Lower leg skin (tissue), 4 donors: Measurements from ENCODE around the gene STX8. TPM values are rescaled to one million over a fixed set of nuclear protein-coding genes. Genes with fewer than 3 reads are reported as not detected.

Experiments used
- DNase-seq, 2 donors: peaks; one replicate each; pipeline ENCODE4 v3.0.0-alpha.2; 2019; ENCODE audit warnings: low spot score in 2 of 2
- H3K4me3 ChIP-seq: fragments of 200-600 bp; sonication (generic); 2 replicates; pipeline ENCODE4 v1.5.1; 2017; ENCODE audit warnings: mild to moderate bottlenecking, low read depth; ENCODE audit not compliant: poor library complexity, severe bottlenecking
- POLR2A ChIP-seq, 2 donors: fragments of 450-650 bp; IDR thresholded peaks; one replicate each; pipeline ENCODE4 v1.6.1; 2016 to 2017; ENCODE audit warnings: antibody characterized with exemption in 2 of 2, mild to moderate bottlenecking in 1 of 2, moderate library complexity in 1 of 2
- WGBS, 2 donors: methylation state at CpG; one replicate each; pipeline ENCODE4 v1.1.5; 2018; 5-methylcytosine and 5-hydroxymethylcytosine counted together
- intact Hi-C: fragments of 100-400 bp; cut with DNase I; formaldehyde crosslinking; loops from one replicate; pipeline ENCODE4 v1.15.0; 2023; ENCODE audit warnings: low total_unique reads
- total RNA-seq, 4 donors: library from RNA; depleted of rRNA; stranded (reverse); fragments of >200 nt; gene quantifications; one replicate each; pipeline ENCODE4 v1.1.0, GENCODE V29; 2016
- TF ChIP-seq, protein P1 (sequence below), 3 donors: fragments of 450-650 bp; IDR thresholded peaks; one replicate each; pipeline ENCODE4 v1.5.1; 2016; ENCODE audit warnings: antibody characterized with exemption in 3 of 3, mild to moderate bottlenecking in 3 of 3, moderate library complexity in 2 of 3

Gene STX8
- total RNA-seq, 4 donors from 2014 or later, result 32.1 to 56.4 (median 45.1) TPM

DNA sequence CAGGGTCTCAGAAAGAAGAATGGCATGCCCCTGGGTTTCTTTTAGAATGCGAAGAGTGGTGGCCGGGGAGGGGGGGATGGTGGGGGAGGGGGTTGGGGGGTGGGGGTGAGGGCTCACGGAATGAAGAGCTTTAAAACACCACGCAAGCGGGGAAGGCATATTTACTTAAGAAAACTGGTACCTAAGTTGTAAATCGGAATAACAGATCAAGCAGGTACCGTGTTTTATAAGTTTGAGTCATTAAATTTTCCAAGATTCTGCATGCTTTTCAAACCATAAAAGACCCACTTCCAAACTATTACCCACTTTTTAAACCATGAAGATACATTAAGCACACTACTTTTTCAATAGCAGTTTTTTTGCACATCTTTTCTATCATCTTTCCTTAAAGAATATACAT is 130.2 kb downstream of the STX8 start:
- H3K4me3 ChIP-seq, result no peak overlapping the region
- DNase-seq, result no peak
- TF ChIP-seq, protein P1, sequence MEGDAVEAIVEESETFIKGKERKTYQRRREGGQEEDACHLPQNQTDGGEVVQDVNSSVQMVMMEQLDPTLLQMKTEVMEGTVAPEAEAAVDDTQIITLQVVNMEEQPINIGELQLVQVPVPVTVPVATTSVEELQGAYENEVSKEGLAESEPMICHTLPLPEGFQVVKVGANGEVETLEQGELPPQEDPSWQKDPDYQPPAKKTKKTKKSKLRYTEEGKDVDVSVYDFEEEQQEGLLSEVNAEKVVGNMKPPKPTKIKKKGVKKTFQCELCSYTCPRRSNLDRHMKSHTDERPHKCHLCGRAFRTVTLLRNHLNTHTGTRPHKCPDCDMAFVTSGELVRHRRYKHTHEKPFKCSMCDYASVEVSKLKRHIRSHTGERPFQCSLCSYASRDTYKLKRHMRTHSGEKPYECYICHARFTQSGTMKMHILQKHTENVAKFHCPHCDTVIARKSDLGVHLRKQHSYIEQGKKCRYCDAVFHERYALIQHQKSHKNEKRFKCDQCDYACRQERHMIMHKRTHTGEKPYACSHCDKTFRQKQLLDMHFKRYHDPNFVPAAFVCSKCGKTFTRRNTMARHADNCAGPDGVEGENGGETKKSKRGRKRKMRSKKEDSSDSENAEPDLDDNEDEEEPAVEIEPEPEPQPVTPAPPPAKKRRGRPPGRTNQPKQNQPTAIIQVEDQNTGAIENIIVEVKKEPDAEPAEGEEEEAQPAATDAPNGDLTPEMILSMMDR (IDR thresholded peaks at IDR 0.05), result no peak
- no peak for TF ChIP-seq POLR2A (IDR thresholded peaks at IDR 0.05)
- intact Hi-C loops, result no loop called here
- WGBS, 2 donors, result 88 to 98% methylated on average over 7 of the region's 7 CpGs

GRCh38 chr17:9444687-9445086 is 130.9 kb downstream of the STX8 start:
- WGBS, 2 donors, result 73 to 76% methylated on average over 5 of the region's 5 CpGs
- DNase-seq, result no peak

DNA sequence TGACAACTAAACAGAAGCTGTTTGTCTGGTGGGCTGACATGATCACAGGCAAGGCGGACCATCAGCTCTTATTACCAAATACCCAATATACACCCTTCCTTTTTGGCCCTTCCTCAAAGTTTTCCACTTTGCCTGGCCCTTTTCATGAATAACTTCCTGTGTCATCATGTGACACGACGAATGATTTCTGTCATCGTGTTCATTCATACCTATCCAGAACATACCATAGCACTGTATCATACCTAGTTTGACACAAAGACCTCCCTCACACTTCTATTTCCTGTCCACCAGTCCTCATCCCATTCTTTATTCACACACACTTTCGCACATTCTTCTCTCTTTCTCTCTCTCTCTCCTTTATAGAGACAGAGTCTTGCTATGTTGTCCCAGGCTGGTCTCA is 131.8 kb downstream of the STX8 start:
- 83 to 87% methylated on average over 5 of the region's 5 CpGs for WGBS, 2 donors
- H3K4me3 ChIP-seq, result no peak overlapping the region
- TF ChIP-seq, protein P1 (IDR thresholded peaks at IDR 0.05), result no peak
- no peak for TF ChIP-seq POLR2A (IDR thresholded peaks at IDR 0.05)
- DNase-seq, result no peak
- intact Hi-C loops, result no loop called here

More at GRCh38 chr17:9444687-9445086, 130.9 kb downstream of the STX8 start:
- TF ChIP-seq POLR2A (IDR thresholded peaks at IDR 0.05), result no peak
- TF ChIP-seq, protein P1 (IDR thresholded peaks at IDR 0.05), result no peak
- intact Hi-C loops, result no loop called here
- no peak overlapping the region for H3K4me3 ChIP-seq

DNA sequence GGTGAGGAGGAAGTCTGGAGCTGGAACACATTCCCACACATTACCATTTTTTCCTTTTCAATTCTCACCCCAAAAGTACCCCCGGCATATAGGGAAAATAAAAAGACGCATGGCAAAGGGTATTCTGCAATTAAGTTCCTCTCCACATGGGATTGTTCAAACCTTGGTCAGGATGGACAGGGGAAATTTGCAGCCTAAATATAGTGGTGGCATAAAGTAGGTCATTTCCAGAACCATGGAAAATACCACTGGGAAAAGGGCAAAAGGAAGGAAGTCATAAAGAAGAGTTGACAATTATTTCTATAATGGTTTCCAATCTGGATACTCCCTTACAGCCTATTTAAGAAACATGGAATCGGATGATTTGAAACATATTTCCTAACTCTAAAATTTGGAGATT is 135.8 kb downstream of the STX8 start:
- TF ChIP-seq, protein P1 (IDR thresholded peaks at IDR 0.05), result no peak
- TF ChIP-seq POLR2A (IDR thresholded peaks at IDR 0.05), result no peak
- H3K4me3 ChIP-seq, result no peak overlapping the region
- intact Hi-C loops, result no loop called here
- no peak for DNase-seq
- WGBS, 2 donors, result 83 to 85% methylated on average over 3 of the region's 3 CpGs

- WGBS, 2 donors, result 44 to 52% methylated on average over 1 of the region's 1 CpG
- intact Hi-C loops, result no loop called here
- TF ChIP-seq, protein P1 (IDR thresholded peaks at IDR 0.05), result no peak
- TF ChIP-seq POLR2A (IDR thresholded peaks at IDR 0.05), result no peak
Measured at GRCh38 chr17:9436630-9437029, 139.0 kb downstream of the STX8 start.

DNA sequence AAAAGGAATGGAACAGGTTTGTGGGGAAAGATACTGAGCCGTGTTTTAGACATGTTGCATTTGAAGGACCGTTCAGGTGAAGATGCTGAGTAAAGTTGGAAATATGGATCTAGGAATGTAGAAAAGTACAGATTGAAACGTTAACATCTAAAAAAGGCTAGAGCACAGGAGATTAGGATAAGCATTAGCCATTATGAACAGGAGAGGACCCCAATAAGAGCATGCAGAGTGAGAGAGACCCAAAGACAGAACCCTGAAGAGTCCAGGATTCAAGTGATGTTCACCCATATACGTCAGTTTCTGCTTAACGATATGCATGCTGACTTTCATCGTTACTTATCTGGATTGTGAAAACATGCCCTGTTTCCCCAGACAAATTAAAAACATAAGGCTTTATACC is 140.5 kb downstream of the STX8 start:
- TF ChIP-seq, protein P1 (IDR thresholded peaks at IDR 0.05), result no peak
- TF ChIP-seq POLR2A (IDR thresholded peaks at IDR 0.05), result no peak
- 95% methylated on average over 6 of the region's 6 CpGs for WGBS, 2 donors
- no peak overlapping the region for H3K4me3 ChIP-seq
- DNase-seq, result no peak
- intact Hi-C loops, result no loop called here

More at GRCh38 chr17:9436630-9437029, 139.0 kb downstream of the STX8 start:
- DNase-seq, result no peak
- no peak overlapping the region for H3K4me3 ChIP-seq
